Peyer's patch (tissue), 4 donors: ENCODE results near the gene NUP188.

Experiments
- POLR2A ChIP-seq, 2 donors: fragments of 450-650 bp; IDR thresholded peaks; one replicate each; pipeline ENCODE4 v1.5.1; 2017; ENCODE audit warnings: antibody characterized with exemption in 2 of 2, mild to moderate bottlenecking in 2 of 2, moderate library complexity in 2 of 2
- TF ChIP-seq, protein P1 (sequence below), 6 experiments: fragments of 450-650 bp in 4 of 6; fragments of 200-600 bp in 2 of 6; sonication (generic) in 1 of 6; IDR thresholded peaks; one replicate each; pipeline ENCODE4 v1.5.1; 2017 to 2019; ENCODE audit warnings: antibody characterized with exemption in 6 of 6, mild to moderate bottlenecking in 3 of 6, moderate library complexity in 1 of 6

DNA sequence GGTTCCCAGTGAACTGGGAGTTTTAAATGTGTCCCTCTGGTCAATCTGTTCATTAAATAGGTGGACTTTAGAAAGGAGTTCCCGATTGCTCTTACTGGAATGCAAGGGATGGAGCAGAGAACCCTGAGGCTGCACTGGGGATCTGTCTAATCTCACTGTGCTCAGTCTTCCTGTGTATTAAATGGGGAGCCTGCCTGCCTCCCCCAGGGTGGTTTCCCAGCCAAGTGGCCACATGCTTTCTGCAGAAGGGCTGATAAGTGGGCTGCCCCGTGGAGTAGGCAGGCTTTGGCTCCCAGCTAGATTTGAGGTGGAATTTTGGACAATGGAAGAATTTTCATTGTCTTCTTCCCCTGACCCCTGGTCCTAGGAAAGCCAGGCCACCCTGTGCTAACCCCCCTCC, 40.8 kb upstream of the NUP188 start:
- TF ChIP-seq, protein P1, sequence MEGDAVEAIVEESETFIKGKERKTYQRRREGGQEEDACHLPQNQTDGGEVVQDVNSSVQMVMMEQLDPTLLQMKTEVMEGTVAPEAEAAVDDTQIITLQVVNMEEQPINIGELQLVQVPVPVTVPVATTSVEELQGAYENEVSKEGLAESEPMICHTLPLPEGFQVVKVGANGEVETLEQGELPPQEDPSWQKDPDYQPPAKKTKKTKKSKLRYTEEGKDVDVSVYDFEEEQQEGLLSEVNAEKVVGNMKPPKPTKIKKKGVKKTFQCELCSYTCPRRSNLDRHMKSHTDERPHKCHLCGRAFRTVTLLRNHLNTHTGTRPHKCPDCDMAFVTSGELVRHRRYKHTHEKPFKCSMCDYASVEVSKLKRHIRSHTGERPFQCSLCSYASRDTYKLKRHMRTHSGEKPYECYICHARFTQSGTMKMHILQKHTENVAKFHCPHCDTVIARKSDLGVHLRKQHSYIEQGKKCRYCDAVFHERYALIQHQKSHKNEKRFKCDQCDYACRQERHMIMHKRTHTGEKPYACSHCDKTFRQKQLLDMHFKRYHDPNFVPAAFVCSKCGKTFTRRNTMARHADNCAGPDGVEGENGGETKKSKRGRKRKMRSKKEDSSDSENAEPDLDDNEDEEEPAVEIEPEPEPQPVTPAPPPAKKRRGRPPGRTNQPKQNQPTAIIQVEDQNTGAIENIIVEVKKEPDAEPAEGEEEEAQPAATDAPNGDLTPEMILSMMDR (IDR thresholded peaks at IDR 0.05): no peak
- no peak for TF ChIP-seq POLR2A (IDR thresholded peaks at IDR 0.05)
